HCT116 (cell line): ENCODE results near the gene THAP8. TPM values are rescaled to one million over a fixed set of nuclear protein-coding genes. Genes with fewer than 3 reads are reported as not detected.

Source experiments
- EGR1 ChIP-seq: IDR thresholded peaks from 2 replicates; pipeline ENCODE4 v1.6.1; 2012; ENCODE audit warnings: low read depth
- ELF1 ChIP-seq: IDR thresholded peaks from 2 replicates; pipeline ENCODE4 v1.6.1; 2012; ENCODE audit warnings: low read depth, borderline replicate concordance
- POLR2A ChIP-seq: IDR thresholded peaks from 2 replicates; pipeline ENCODE4 v1.7.0; 2011; ENCODE audit warnings: borderline replicate concordance; ENCODE audit not compliant: insufficient read depth, insufficient read length; ENCODE audit errors: extremely low read depth
- POLR2AphosphoS5 ChIP-seq: IDR thresholded peaks from 2 replicates; pipeline ENCODE4 v1.6.1; 2011; ENCODE audit warnings: mild to moderate bottlenecking, low read depth, low read length, moderate library complexity
- RAD21 ChIP-seq: IDR thresholded peaks from 2 replicates; pipeline ENCODE4 v1.6.1; 2012; ENCODE audit warnings: low read depth, mild to moderate bottlenecking
- ZBTB33 ChIP-seq: IDR thresholded peaks from 2 replicates; pipeline ENCODE4 v1.6.1; 2011; ENCODE audit warnings: mild to moderate bottlenecking, low read length, moderate library complexity; ENCODE audit not compliant: insufficient replicate concordance; ENCODE audit errors: extremely low read depth
- ZFX ChIP-seq: fragments of 450-650 bp; IDR thresholded peaks from 2 replicates; pipeline ENCODE4 v1.6.1; 2017
- ZNF274 ChIP-seq: fragments of 200-500 bp; sonication (Bioruptor generic); IDR thresholded peaks from 2 replicates; pipeline ENCODE4 v1.6.1; 2014; ENCODE audit warnings: mild to moderate bottlenecking, low read depth, low read length, inconsistent platforms
- total RNA-seq: library from RNA; stranded (reverse); gene quantifications from one replicate; pipeline ENCODE4 v1.2.1, GENCODE V29; 2021; ENCODE audit not compliant: unreplicated experiment
- TF ChIP-seq, protein P1 (sequence below), 3 experiments: fragments of 200-600 bp in 1 of 3; sonication (generic) in 1 of 3; IDR thresholded peaks in 2 of 3; conservative IDR thresholded peaks in 1 of 3; 2 replicates each; pipeline ENCODE4 v1.5.1; 2012 to 2017; ENCODE audit warnings: low read depth in 2 of 3, low read length in 2 of 3, antibody characterized with exemption in 1 of 3, borderline replicate concordance in 1 of 3, control low read depth in 1 of 3, mild to moderate bottlenecking in 1 of 3, mixed read lengths in 1 of 3, mixed run types in 1 of 3, moderate library complexity in 1 of 3; ENCODE audit not compliant: insufficient read depth in 1 of 3
- TF ChIP-seq, protein P2 (sequence below): IDR thresholded peaks from 2 replicates; pipeline ENCODE4 v1.6.1; 2012
- TF ChIP-seq, protein P3 (sequence below): IDR thresholded peaks from 2 replicates; pipeline ENCODE4 v1.6.1; 2012

Gene THAP8
- total RNA-seq, 1 experiment from 2014 or later: 1.7 TPM

DNA sequence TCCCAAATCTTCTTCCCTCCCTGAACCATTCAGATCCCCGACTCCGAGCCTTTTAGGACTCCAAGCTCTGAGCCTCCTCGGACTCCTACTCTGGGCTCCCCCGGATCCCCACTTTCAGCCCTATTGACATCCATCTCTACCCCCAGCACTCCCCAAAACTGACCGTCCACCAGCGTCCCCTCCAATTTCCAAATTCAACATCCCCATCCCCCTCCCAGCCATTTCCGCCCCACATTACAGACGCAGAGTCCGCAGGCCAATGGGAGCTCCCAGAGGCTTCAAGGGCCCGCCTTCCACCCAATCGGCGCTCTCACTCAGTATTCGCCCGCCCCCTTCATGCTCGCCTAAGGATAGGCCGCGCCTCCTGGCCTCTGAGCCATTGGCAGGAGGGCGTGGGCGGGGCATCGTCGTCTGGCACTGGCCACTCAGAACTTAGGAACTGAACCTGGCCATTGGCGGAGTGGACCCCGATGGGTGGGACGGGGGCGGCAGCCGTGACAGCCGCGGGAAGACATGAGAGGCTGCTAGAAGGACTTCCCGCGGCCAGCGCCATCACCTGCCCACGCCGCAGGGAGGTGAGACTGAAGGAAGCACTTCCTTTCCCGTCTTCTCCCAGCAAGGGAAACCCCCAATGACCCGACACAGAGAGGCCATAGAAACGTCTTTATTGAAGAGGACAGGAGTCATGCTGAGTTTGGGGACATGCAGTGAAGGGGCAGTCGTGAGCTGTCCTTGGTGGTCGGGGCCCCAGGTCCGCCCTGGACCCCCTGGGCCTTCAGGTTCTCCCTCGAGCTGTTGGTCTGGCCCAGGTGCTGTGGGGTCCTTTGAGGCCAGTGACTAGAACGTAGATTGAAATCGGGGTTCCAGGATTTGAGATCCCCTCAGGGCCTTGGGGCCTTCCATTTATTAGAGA, 39.8 kb downstream of the THAP8 start, which contains the start of gene ALKBH6 (continued):
- TF ChIP-seq, protein P1, sequence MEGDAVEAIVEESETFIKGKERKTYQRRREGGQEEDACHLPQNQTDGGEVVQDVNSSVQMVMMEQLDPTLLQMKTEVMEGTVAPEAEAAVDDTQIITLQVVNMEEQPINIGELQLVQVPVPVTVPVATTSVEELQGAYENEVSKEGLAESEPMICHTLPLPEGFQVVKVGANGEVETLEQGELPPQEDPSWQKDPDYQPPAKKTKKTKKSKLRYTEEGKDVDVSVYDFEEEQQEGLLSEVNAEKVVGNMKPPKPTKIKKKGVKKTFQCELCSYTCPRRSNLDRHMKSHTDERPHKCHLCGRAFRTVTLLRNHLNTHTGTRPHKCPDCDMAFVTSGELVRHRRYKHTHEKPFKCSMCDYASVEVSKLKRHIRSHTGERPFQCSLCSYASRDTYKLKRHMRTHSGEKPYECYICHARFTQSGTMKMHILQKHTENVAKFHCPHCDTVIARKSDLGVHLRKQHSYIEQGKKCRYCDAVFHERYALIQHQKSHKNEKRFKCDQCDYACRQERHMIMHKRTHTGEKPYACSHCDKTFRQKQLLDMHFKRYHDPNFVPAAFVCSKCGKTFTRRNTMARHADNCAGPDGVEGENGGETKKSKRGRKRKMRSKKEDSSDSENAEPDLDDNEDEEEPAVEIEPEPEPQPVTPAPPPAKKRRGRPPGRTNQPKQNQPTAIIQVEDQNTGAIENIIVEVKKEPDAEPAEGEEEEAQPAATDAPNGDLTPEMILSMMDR (IDR thresholded peaks at IDR 0.05 in 2 of 3, conservative IDR thresholded peaks at IDR 0.05 in 1 of 3; ENCODE audit: borderline replicate concordance in 1 of 3, insufficient read depth in 1 of 3, low read depth in 2 of 3, low read length in 2 of 3): no peak
- TF ChIP-seq, protein P2, sequence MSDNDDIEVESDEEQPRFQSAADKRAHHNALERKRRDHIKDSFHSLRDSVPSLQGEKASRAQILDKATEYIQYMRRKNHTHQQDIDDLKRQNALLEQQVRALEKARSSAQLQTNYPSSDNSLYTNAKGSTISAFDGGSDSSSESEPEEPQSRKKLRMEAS: peak; percentile 70
- TF ChIP-seq ZBTB33 (no peak), POLR2AphosphoS5 (peak; percentile 49; the same call in 1 of the 2 replicates), ZNF274 (no peak), EGR1 (peak; percentile 94), RAD21 (no peak), ZFX (peak; percentile 44; the same call in 1 of the 2 replicates), ELF1 (no peak; the same call in 1 of the 2 replicates), POLR2A (peak; percentile 44)
- TF ChIP-seq, protein P3, sequence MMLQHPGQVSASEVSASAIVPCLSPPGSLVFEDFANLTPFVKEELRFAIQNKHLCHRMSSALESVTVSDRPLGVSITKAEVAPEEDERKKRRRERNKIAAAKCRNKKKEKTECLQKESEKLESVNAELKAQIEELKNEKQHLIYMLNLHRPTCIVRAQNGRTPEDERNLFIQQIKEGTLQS: no peak
- TF ChIP-seq, all 23 proteins: peak for 8
